ENCODE data around the gene BTBD1.
A peak's percentile ranks its signal among the peaks of the same experiment; 100 is the strongest.
"Not testable (repeated sequence)": the region's sequence is repeated elsewhere in the genome, so short reads cannot be mapped to it uniquely, and the experiment has no call there.

BTBD1 gene

DNA sequence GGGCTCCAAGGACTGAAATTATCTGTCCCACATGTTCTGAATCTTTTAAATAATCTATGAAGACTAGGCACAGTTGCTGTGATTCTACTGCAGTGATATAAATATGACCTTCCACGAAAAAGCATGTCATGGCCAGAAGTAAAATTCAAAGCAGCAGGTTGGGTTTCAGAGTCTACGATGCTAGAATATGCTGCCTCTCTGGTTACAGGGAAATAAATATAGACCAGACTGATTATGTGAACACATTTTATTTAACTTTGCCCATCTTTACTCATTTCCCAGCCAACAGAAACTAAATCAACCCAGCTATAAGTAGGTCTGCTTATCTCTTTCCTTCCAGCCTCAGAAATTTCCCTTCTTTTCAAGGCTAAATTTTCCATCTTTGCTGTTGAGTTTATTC lies 20.5 kb upstream of the BTBD1 start:
- 93% methylated on average over 2 of the region's 2 CpGs for WGBS

DNA sequence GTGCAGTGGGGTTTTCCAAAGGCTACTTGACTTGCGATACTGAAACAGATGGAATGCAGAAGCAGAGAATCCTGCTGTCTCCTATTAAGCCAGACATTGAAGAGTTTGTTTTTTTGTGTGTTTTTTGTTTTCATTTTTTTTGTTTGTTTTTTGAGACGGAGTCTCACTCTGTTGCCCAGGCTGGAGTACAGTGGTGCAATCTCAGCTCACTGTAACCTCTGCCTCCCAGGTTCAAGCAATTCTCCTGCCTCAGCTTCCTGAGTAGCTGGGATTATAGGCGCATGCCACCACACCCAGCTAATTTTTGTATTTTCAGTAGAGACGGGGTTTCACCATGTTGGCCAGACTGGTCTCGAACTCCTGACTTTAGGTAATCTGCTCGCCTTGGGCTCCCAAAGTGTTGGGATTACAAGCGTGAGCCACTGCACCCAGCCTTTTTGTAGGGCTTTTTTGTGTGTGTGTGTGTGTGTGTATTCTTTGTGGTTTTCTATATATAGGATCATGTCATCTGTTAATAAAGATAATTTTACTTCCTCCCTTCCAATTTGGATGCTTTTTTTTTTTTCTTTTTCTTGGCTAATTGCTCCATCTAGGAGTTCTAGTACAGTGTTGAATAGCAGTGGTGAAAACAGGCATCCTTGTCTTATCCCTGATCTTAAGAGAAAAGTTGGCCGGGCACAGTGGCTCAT lies 19.0 kb upstream of the BTBD1 start:
- H3K4me2 ChIP-seq (ENCODE audit: low read length, poor library complexity, severe bottlenecking); H2BK5ac ChIP-seq (ENCODE audit: low read depth, low read length, poor library complexity, severe bottlenecking); H3K23ac ChIP-seq (ENCODE audit: low read length in 2 of 2): not testable (repeated sequence)

More for the DNA sequence above, 20.5 kb upstream of the BTBD1 start:
- Histone ChIP-seq H3K79me1 (replicated peaks; ENCODE audit: low read length, poor library complexity, severe bottlenecking) (no peaks in the 10 kb centered on the region), H3K9me3 (ENCODE audit: control insufficient read depth, low read length) (no peaks in the 10 kb centered on the region), H2BK5ac (ENCODE audit: low read depth, low read length, poor library complexity, severe bottlenecking) (no peak overlapping the region), H4K8ac (ENCODE audit: low read length) (no peak overlapping the region), H4K91ac (ENCODE audit: low read length) (no peak overlapping the region), H3K27ac (ENCODE audit: low read length, poor library complexity, severe bottlenecking) (no peak overlapping the region), H3K14ac (ENCODE audit: low read length in 2 of 2) (no peak overlapping the region), H2BK12ac (ENCODE audit: low read length in 2 of 2) (no peak overlapping the region), H3K27me3 (ENCODE audit: control insufficient read depth in 1 of 2, insufficient read depth in 1 of 2, low read length in 2 of 2) (peaks cover 7 to 16% of the 10 kb centered on the region in 2 experiments), H3K4me2 (ENCODE audit: low read length, poor library complexity, severe bottlenecking) (no peak overlapping the region), H3K4me3 (ENCODE audit: insufficient read depth in 1 of 2, low read depth in 1 of 2, low read length in 2 of 2) (no peak overlapping the region), H2BK120ac (ENCODE audit: low read depth, low read length) (no peak overlapping the region), H3K23ac (ENCODE audit: low read length in 2 of 2) (no peak overlapping the region), H2AFZ (ENCODE audit: low read depth, low read length) (no peak overlapping the region), H3K36me3 (ENCODE audit: control insufficient read depth in 1 of 2, insufficient read depth in 2 of 2, low read depth in 1 of 2, low read length in 2 of 2) (no peaks in the 10 kb centered on the region), H2AK5ac (ENCODE audit: low read length, severe bottlenecking) (no peak overlapping the region), H2BK15ac (ENCODE audit: low read depth, poor library complexity, severe bottlenecking) (no peak overlapping the region), H3K4ac (ENCODE audit: low read depth in 1 of 2, low read length in 2 of 2) (no peak overlapping the region), H3K9ac (ENCODE audit: low read length) (no peak overlapping the region), H3K4me1 (ENCODE audit: control insufficient read depth, insufficient read depth, low read depth, low read length) (no peaks in the 10 kb centered on the region), H3K18ac (ENCODE audit: low read depth in 1 of 2, low read length in 2 of 2) (no peak overlapping the region)
- no peak for DNase-seq

GRCh38 chr15:83085461-83085860 lies 18.4 kb upstream of the BTBD1 start:
- H3K27me3 ChIP-seq (ENCODE audit: control insufficient read depth in 1 of 2, insufficient read depth in 1 of 2, low read length in 2 of 2), result peaks cover 7 to 12% of the 10 kb centered on the region in 2 experiments
- H3K79me1 ChIP-seq (replicated peaks; ENCODE audit: low read length, poor library complexity, severe bottlenecking); H3K27ac ChIP-seq (ENCODE audit: low read length, poor library complexity, severe bottlenecking); H4K91ac ChIP-seq (ENCODE audit: low read length); H3K9me3 ChIP-seq (ENCODE audit: control insufficient read depth, low read length); H2AFZ ChIP-seq (ENCODE audit: low read depth, low read length); H3K4me2 ChIP-seq (ENCODE audit: low read length, poor library complexity, severe bottlenecking); H3K36me3 ChIP-seq (ENCODE audit: control insufficient read depth in 1 of 2, insufficient read depth in 2 of 2, low read depth in 1 of 2, low read length in 2 of 2); H4K8ac ChIP-seq (ENCODE audit: low read length); H3K23ac ChIP-seq (ENCODE audit: low read length in 2 of 2); H3K4me1 ChIP-seq (ENCODE audit: control insufficient read depth, insufficient read depth, low read depth, low read length); H3K9ac ChIP-seq (ENCODE audit: low read length); H2AK5ac ChIP-seq (ENCODE audit: low read length, severe bottlenecking); H3K4ac ChIP-seq (ENCODE audit: low read depth in 1 of 2, low read length in 2 of 2); H3K4me3 ChIP-seq (ENCODE audit: insufficient read depth in 1 of 2, low read depth in 1 of 2, low read length in 2 of 2); H2BK120ac ChIP-seq (ENCODE audit: low read depth, low read length); H2BK12ac ChIP-seq (ENCODE audit: low read length in 2 of 2); H2BK5ac ChIP-seq (ENCODE audit: low read depth, low read length, poor library complexity, severe bottlenecking); DNase-seq; H3K18ac ChIP-seq (ENCODE audit: low read depth in 1 of 2, low read length in 2 of 2); H3K14ac ChIP-seq (ENCODE audit: low read length in 2 of 2); H2BK15ac ChIP-seq (ENCODE audit: low read depth, poor library complexity, severe bottlenecking): not testable (repeated sequence)
- WGBS, result 83% methylated on average over 2 of the region's 3 CpGs

More for the DNA sequence above, 19.0 kb upstream of the BTBD1 start:
- not testable (repeated sequence) for H3K27ac ChIP-seq (ENCODE audit: low read length, poor library complexity, severe bottlenecking); H3K4me3 ChIP-seq (ENCODE audit: insufficient read depth in 1 of 2, low read depth in 1 of 2, low read length in 2 of 2); H3K36me3 ChIP-seq (ENCODE audit: control insufficient read depth in 1 of 2, insufficient read depth in 2 of 2, low read depth in 1 of 2, low read length in 2 of 2); DNase-seq; H3K18ac ChIP-seq (ENCODE audit: low read depth in 1 of 2, low read length in 2 of 2); H3K79me1 ChIP-seq (replicated peaks; ENCODE audit: low read length, poor library complexity, severe bottlenecking); H2AFZ ChIP-seq (ENCODE audit: low read depth, low read length); H3K9ac ChIP-seq (ENCODE audit: low read length); H2AK5ac ChIP-seq (ENCODE audit: low read length, severe bottlenecking); H2BK12ac ChIP-seq (ENCODE audit: low read length in 2 of 2); H2BK120ac ChIP-seq (ENCODE audit: low read depth, low read length); H3K4me1 ChIP-seq (ENCODE audit: control insufficient read depth, insufficient read depth, low read depth, low read length); H4K91ac ChIP-seq (ENCODE audit: low read length); H3K9me3 ChIP-seq (ENCODE audit: control insufficient read depth, low read length); H3K14ac ChIP-seq (ENCODE audit: low read length in 2 of 2); H3K4ac ChIP-seq (ENCODE audit: low read depth in 1 of 2, low read length in 2 of 2); H2BK15ac ChIP-seq (ENCODE audit: low read depth, poor library complexity, severe bottlenecking); H4K8ac ChIP-seq (ENCODE audit: low read length)
- WGBS, result 93% methylated on average over 8 of the region's 8 CpGs
- peaks cover 7 to 15% of the 10 kb centered on the region in 2 experiments for H3K27me3 ChIP-seq (ENCODE audit: control insufficient read depth in 1 of 2, insufficient read depth in 1 of 2, low read length in 2 of 2)

- no peak overlapping the region for H4K8ac ChIP-seq (ENCODE audit: low read length)
- no peak overlapping the region for H2BK15ac ChIP-seq (ENCODE audit: low read depth, poor library complexity, severe bottlenecking)
- no peak overlapping the region for H3K4ac ChIP-seq (ENCODE audit: low read depth in 1 of 2, low read length in 2 of 2)
- no peak overlapping the region for H3K23ac ChIP-seq (ENCODE audit: low read length in 2 of 2)
- H3K14ac ChIP-seq (ENCODE audit: low read length in 2 of 2), result peak overlapping the region in 1 of 2 experiments; percentile 55
- WGBS, result 84% methylated on average over 4 of the region's 5 CpGs
- no peak overlapping the region for H2AFZ ChIP-seq (ENCODE audit: low read depth, low read length)
- H3K79me1 ChIP-seq (replicated peaks; ENCODE audit: low read length, poor library complexity, severe bottlenecking), result no peaks in the 10 kb centered on the region
- H2BK120ac ChIP-seq (ENCODE audit: low read depth, low read length), result no peak overlapping the region
- no peak overlapping the region for H3K18ac ChIP-seq (ENCODE audit: low read depth in 1 of 2, low read length in 2 of 2)
- H2AK5ac ChIP-seq (ENCODE audit: low read length, severe bottlenecking), result no peak overlapping the region
- no peak overlapping the region for H3K9ac ChIP-seq (ENCODE audit: low read length)
- no peak for DNase-seq
- H3K9me3 ChIP-seq (ENCODE audit: control insufficient read depth, low read length), result no peaks in the 10 kb centered on the region
- H3K4me2 ChIP-seq (ENCODE audit: low read length, poor library complexity, severe bottlenecking), result peak overlapping the region; percentile 7
- peaks cover 23 to 27% of the 10 kb centered on the region in 2 experiments for H3K27me3 ChIP-seq (ENCODE audit: control insufficient read depth in 1 of 2, insufficient read depth in 1 of 2, low read length in 2 of 2)
- H2BK5ac ChIP-seq (ENCODE audit: low read depth, low read length, poor library complexity, severe bottlenecking), result no peak overlapping the region
- H4K91ac ChIP-seq (ENCODE audit: low read length), result no peak overlapping the region
- H3K36me3 ChIP-seq (ENCODE audit: control insufficient read depth in 1 of 2, insufficient read depth in 2 of 2, low read depth in 1 of 2, low read length in 2 of 2), result no peaks in the 10 kb centered on the region
- H3K4me3 ChIP-seq (ENCODE audit: insufficient read depth in 1 of 2, low read depth in 1 of 2, low read length in 2 of 2), result no peak overlapping the region
- no peaks in the 10 kb centered on the region for H3K4me1 ChIP-seq (ENCODE audit: control insufficient read depth, insufficient read depth, low read depth, low read length)
- H3K27ac ChIP-seq (ENCODE audit: low read length, poor library complexity, severe bottlenecking), result no peak overlapping the region
- H2BK12ac ChIP-seq (ENCODE audit: low read length in 2 of 2), result no peak overlapping the region
Observed at GRCh38 chr15:83082730-83083386, 15.8 kb upstream of the BTBD1 start.

All from mesenchymal stem cell (in vitro differentiated cells and primary cell).